GM12878 (cell line): ENCODE results near the gene PPP2R3A. TPM values are rescaled to one million over a fixed set of nuclear protein-coding genes. Genes with fewer than 3 reads are reported as not detected.

Experiments used
- ATAC-seq: fragments of 200-7000 bp; cut with Tn5 transposase; 3 replicates; pipeline ENCODE4 v1.9.1; 2020; ENCODE audit warnings: mild to moderate bottlenecking, moderate library complexity
- BruUV-seq: library from RNA; stranded (reverse); fragments of 400-500 nt; replicated peaks from 2 replicates; lab custom pipeline; 2021; lab: Mats Ljungman, UMichigan
- CTCF ChIA-PET: fragments of 300-600 bp; sonication (Branson Sonifier 250); formaldehyde crosslinking; extraction: SDS; loops from one replicate; lab custom pipeline; 2021; ENCODE audit warnings: inconsistent platforms; lab: Yijun Ruan, JAX
- POLR2A ChIA-PET: fragments of 350-600 bp; formaldehyde crosslinking; extraction: SDS; loops from one replicate; lab custom pipeline; 2021; ENCODE audit warnings: inconsistent platforms; lab: Charles Lee
- RAD21 ChIA-PET: fragments of 300-600 bp; sonication (Branson Sonifier 250); formaldehyde crosslinking; loops from one replicate; lab custom pipeline; 2023; ENCODE audit warnings: antibody characterized with exemption; ENCODE audit not compliant: unreplicated experiment; lab: Charles Lee
- SMC1A ChIA-PET: fragments of 300-600 bp; sonication (Branson Sonifier 250); formaldehyde crosslinking; loops from one replicate; lab custom pipeline; 2023; ENCODE audit not compliant: unreplicated experiment, uncharacterized antibody; lab: Charles Lee
- DNase-seq: peaks from one replicate; pipeline ENCODE4 v3.0.0-alpha.2; 2011; ENCODE audit warnings: low read depth, low spot score
- FAIRE-seq: peaks from 3 replicates; lab custom pipeline; 2011; peaks lifted over from hg19 to GRCh38; lab: Jason Lieb, UNC
- H2AFZ ChIP-seq: 2 replicates; pipeline ENCODE4 v1.6.0; 2011; ENCODE audit warnings: low read depth, low read length, control low read depth; ENCODE audit not compliant: control insufficient read depth
- H3K27ac ChIP-seq: 2 replicates; pipeline ENCODE4 v1.5.1; 2011; ENCODE audit warnings: control low read depth; ENCODE audit not compliant: control insufficient read depth, insufficient read depth
- H3K27me3 ChIP-seq, 2 experiments: replicated peaks in 1 of 2; 2 replicates each; pipeline versions ENCODE4 v1.6.0 to v1.6.1; 2011; ENCODE audit warnings: low read length in 1 of 2; ENCODE audit not compliant: control insufficient read depth in 2 of 2, insufficient read depth in 2 of 2
- H3K36me3 ChIP-seq, 2 experiments: 2 replicates each; pipeline ENCODE4 v1.5.1; 2011; ENCODE audit warnings: low read length in 1 of 2; ENCODE audit not compliant: control insufficient read depth in 2 of 2, insufficient read depth in 2 of 2
- H3K4me1 ChIP-seq: 2 replicates; pipeline ENCODE4 v1.6.1; 2011; ENCODE audit warnings: mild to moderate bottlenecking, low read length, moderate library complexity, mixed read lengths; ENCODE audit not compliant: control insufficient read depth, insufficient read depth
- H3K4me2 ChIP-seq: 2 replicates; pipeline ENCODE4 v1.6.0; 2011; ENCODE audit warnings: control low read depth; ENCODE audit not compliant: control insufficient read depth, insufficient read depth
- H3K4me3 ChIP-seq: fragments of 200-600 bp; sonication (generic); 2 replicates; pipeline ENCODE4 v1.5.1; 2016
- H3K79me2 ChIP-seq: 2 replicates; pipeline ENCODE4 v1.6.0; 2011; ENCODE audit warnings: low read length; ENCODE audit not compliant: control insufficient read depth, insufficient read depth
- H3K9ac ChIP-seq: 2 replicates; pipeline ENCODE4 v1.8.0; 2011; ENCODE audit warnings: low read length, control low read depth, mixed read lengths; ENCODE audit not compliant: control insufficient read depth, insufficient read depth
- H3K9me3 ChIP-seq: replicated peaks from 3 replicates; pipeline ENCODE4 v1.5.1; 2011; ENCODE audit warnings: mild to moderate bottlenecking, low read length; ENCODE audit not compliant: control insufficient read depth, insufficient read depth
- H4K20me1 ChIP-seq: 2 replicates; pipeline ENCODE4 v1.6.0; 2011; ENCODE audit not compliant: control insufficient read depth, insufficient read depth
- ASH2L ChIP-seq: fragments of 300-600, 200-600 bp; sonication (generic); IDR thresholded peaks from 2 replicates; pipeline ENCODE4 v1.6.1; 2017; ENCODE audit warnings: low read depth, mild to moderate bottlenecking, borderline replicate concordance
- CHD4 ChIP-seq: fragments of 200-600 bp; sonication (generic); IDR thresholded peaks from 2 replicates; pipeline ENCODE4 v1.6.1; 2016; ENCODE audit warnings: mild to moderate bottlenecking
- CREM ChIP-seq: IDR thresholded peaks from 2 replicates; pipeline ENCODE4 v1.6.1; 2014; ENCODE audit warnings: antibody characterized with exemption, low read depth
- FOXM1 ChIP-seq: IDR thresholded peaks from 2 replicates; pipeline ENCODE4 v1.6.1; 2012; ENCODE audit warnings: low read depth, mild to moderate bottlenecking, inconsistent platforms, low read length, moderate library complexity
- MEF2B ChIP-seq: fragments of 450-650 bp; IDR thresholded peaks from 2 replicates; pipeline ENCODE4 v1.6.1; 2018; ENCODE audit warnings: mild to moderate bottlenecking, moderate library complexity; ENCODE audit not compliant: partially characterized antibody, poor library complexity, severe bottlenecking
- NRF1 ChIP-seq: conservative IDR thresholded peaks from 2 replicates; pipeline ENCODE4 v1.6.1; 2011; ENCODE audit warnings: mild to moderate bottlenecking, low read depth, low read length, improper control_type of control experiment
- POLR2AphosphoS5 ChIP-seq: IDR thresholded peaks from 2 replicates; pipeline ENCODE4 v1.6.1; 2011; ENCODE audit warnings: mild to moderate bottlenecking, low read length, inconsistent platforms
- SIX5 ChIP-seq: IDR thresholded peaks from 2 replicates; pipeline ENCODE4 v1.6.1; 2011; ENCODE audit warnings: mild to moderate bottlenecking, low read depth, low read length, moderate library complexity; ENCODE audit not compliant: severe bottlenecking
- TARDBP ChIP-seq: IDR thresholded peaks from 2 replicates; pipeline ENCODE4 v1.6.1; 2016; ENCODE audit warnings: borderline replicate concordance
- ZBED1 ChIP-seq: IDR thresholded peaks from 2 replicates; pipeline ENCODE4 v1.6.1; 2016; ENCODE audit warnings: borderline replicate concordance
- ZNF622 ChIP-seq: fragments of 450-650 bp; IDR thresholded peaks from 2 replicates; pipeline ENCODE4 v1.6.1; 2017; ENCODE audit warnings: mild to moderate bottlenecking, inconsistent platforms
- WGBS: methylation state at CpG from one replicate; pipeline ENCODE4 v1.1.6; 2016; ENCODE audit warnings: low lambda C conversion rate; ENCODE audit not compliant: insufficient replicate concordance, insufficient coverage; ENCODE audit errors: missing lambda C conversion rate; 5-methylcytosine and 5-hydroxymethylcytosine counted together
- in situ Hi-C: fragments of 300-500 bp; cut with MboI; formaldehyde crosslinking; loops from 9 replicates; pipeline ENCODE4 v1.14.3; 2018; ENCODE audit warnings: mixed read lengths
- intact Hi-C: fragments of 100-400 bp; cut with micrococcal nuclease; formaldehyde crosslinking; loops from one replicate; pipeline ENCODE4 v1.14.2; 2022; ENCODE audit not compliant: unreplicated experiment
- polyA plus RNA-seq, 11 experiments: library from polyadenylated mRNA; depleted of rRNA in 4 of 11; unstranded in 6 of 11; stranded (reverse) in 5 of 11; fragments of >200 nt; fragmentation: Nextera tagmentation in 4 of 11; fragmentation: Illumina TruSeq in 1 of 11; extraction: Ambion mirVana in 4 of 11; extraction: Trizol in 1 of 11; gene quantifications; 1 replicate in 1 of 11; 2 replicates in 10 of 11; pipeline versions ENCODE4 v1.2.1 to v1.2.3, GENCODE V29; 2011 to 2016; ENCODE audit warnings: inconsistent platforms in 2 of 11, missing spikeins in 2 of 11, low read depth in 1 of 11
- total RNA-seq, 4 experiments: library from RNA; depleted of rRNA in 3 of 4; stranded (reverse); fragments of >200 nt in 3 of 4; fragmentation: Illumina TruSeq in 1 of 4; extraction: Trizol in 1 of 4; gene quantifications; 2 replicates each; pipeline versions ENCODE4 v1.2.1 to v1.2.3, GENCODE V29; 2013 to 2021

Gene PPP2R3A
- total and polyA plus RNA-seq, 10 of the 15 experiments (the other 5 are each of a cell fraction or from before 2014, with no cell fraction given) = under 0.01 to 0.16 (median 0.06) TPM; not detected in 5

DNA sequence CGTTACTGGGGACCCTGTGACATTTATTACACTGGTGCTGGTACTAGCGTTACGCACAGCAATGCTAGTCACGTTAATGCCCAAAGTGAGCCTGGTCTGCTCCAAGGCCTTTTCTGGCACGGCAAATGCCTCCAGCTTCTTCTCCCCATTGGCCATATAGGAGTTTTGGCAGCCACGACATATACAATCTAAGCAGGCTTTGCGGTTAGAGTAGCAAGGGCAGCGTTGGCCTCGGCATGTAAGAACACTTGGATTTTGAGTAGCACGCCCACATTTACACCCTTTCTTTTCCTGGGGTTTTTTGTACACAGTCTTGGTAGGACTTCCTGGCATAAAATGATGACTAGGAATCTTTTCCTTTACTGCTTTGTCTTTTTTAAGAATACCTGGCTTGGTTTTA, 185.7 kb downstream of the PPP2R3A start:
- Histone ChIP-seq H3K9ac (no peak overlapping the region), H3K4me2 (no peak overlapping the region), H3K9me3 (no peaks in the 10 kb centered on the region), H3K27me3 (no peaks in the 10 kb centered on the region), H3K27ac (no peak overlapping the region)
- WGBS = 97% methylated on average over 10 of the region's 10 CpGs
- no peak for DNase-seq
- CTCF ChIA-PET = no interaction called here
- POLR2A ChIA-PET = no interaction called here
- ATAC-seq = no peak
- SMC1A ChIA-PET = interaction anchor here (1.4 to 1.6 kb wide), 2 partner anchors 38 to 46 kb away, joined by 3 to 8 read pairs; partner anchors contain the start of gene MSL2
- RAD21 ChIA-PET = no interaction called here
- TF ChIP-seq CHD4 = no peak
- no peak for TF ChIP-seq MEF2B
- no peak for TF ChIP-seq SIX5
- no peak for TF ChIP-seq ZBED1
- no peak for TF ChIP-seq POLR2AphosphoS5
- no peak for TF ChIP-seq CREM
- TF ChIP-seq ASH2L = no peak
- no peak for TF ChIP-seq FOXM1
- no peak for TF ChIP-seq ZNF622
- no peak for TF ChIP-seq NRF1
- no peak for TF ChIP-seq TARDBP
- TF ChIP-seq, all 136 proteins: peak for 0
- in situ Hi-C loops = no loop called here
- H3K4me1 ChIP-seq = no peaks in the 10 kb centered on the region
- peaks cover 3% of the 10 kb centered on the region; the same call in 1 of the 2 replicates for H4K20me1 ChIP-seq
- peaks cover 0 to 26% of the 10 kb centered on the region in 2 experiments; a peak in 3 of 4 replicates for H3K36me3 ChIP-seq
- FAIRE-seq = no peak
- intact Hi-C loops = no loop called here
- no peak overlapping the region for H2AFZ ChIP-seq
- no peak overlapping the region for H3K4me3 ChIP-seq
- peaks cover 58% of the 10 kb centered on the region for H3K79me2 ChIP-seq
- BruUV-seq = no TSS peak
